SH-SY5Y (cell line): ENCODE measurements around the gene WDR37.

Experiments used
- GATA2 ChIP-seq: IDR thresholded peaks from 2 replicates; pipeline ENCODE4 v1.6.1; 2011; ENCODE audit warnings: mild to moderate bottlenecking, low read depth, low read length
- GATA3 ChIP-seq: IDR thresholded peaks from 2 replicates; pipeline ENCODE4 v1.6.1; 2011; ENCODE audit warnings: low read depth, mild to moderate bottlenecking, low read length, moderate library complexity

DNA sequence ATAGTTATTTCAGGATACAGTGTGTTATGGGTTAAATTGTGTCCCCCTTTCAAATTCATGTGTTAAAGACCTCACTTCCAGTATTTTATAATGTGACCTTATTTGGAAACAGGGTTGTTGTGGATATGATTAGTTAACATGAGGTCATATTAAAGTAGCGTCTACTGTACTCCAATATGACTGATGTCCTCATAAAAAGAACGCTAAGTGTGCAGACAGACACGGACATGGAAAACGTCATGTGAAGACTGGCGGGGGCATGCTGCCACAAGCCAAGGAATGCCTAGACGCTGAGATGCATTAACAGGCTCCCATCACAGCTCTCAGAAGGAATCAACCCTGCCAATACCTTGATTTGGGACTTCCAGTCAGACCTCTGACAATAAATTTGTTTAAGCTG, 1.5 kb upstream of the WDR37 start:
- TF ChIP-seq GATA2 (no peak), GATA3 (no peak)
